OCI-LY3 (cell line): ENCODE data around the gene BCL2L12.

Experiments used
- H2AFZ ChIP-seq: fragments of 200-600, 300-600 bp; shearing (Covaris generic); 2 replicates; pipeline ENCODE4 v1.6.0; 2014; ENCODE audit warnings: antibody characterized with exemption, low read depth, low read length
- H3K27ac ChIP-seq: fragments of 200-600, 300-600 bp; sonication (generic); 2 replicates; pipeline ENCODE4 v1.5.1; 2014; ENCODE audit warnings: mild to moderate bottlenecking, low read length, moderate library complexity, mixed read lengths
- H3K27me3 ChIP-seq: fragments of 200-600, 300-600 bp; sonication (generic); 2 replicates; pipeline ENCODE4 v1.6.1; 2014; ENCODE audit warnings: low read depth, low read length, mixed read lengths
- H3K36me3 ChIP-seq: fragments of 200-600, 300-600 bp; sonication (generic); replicated peaks from 2 replicates; pipeline ENCODE3; 2014; ENCODE audit warnings: low read depth, low read length, mixed read lengths
- H3K4me1 ChIP-seq: fragments of 300-600, 200-600 bp; sonication (generic); 2 replicates; pipeline ENCODE4 v1.6.1; 2014; ENCODE audit warnings: low read length, mixed read lengths
- H3K4me2 ChIP-seq: fragments of 200-600, 300-600 bp; sonication (generic); 2 replicates; pipeline ENCODE4 v1.6.1; 2014; ENCODE audit warnings: low read length, mixed read lengths
- H3K4me3 ChIP-seq: fragments of 300-600, 200-600 bp; sonication (generic); 2 replicates; pipeline ENCODE4 v1.5.1; 2014; ENCODE audit warnings: antibody characterized with exemption, mild to moderate bottlenecking, low read length, moderate library complexity
- H3K79me2 ChIP-seq: fragments of 300-600, 200-600 bp; shearing (Covaris generic); 2 replicates; pipeline ENCODE4 v1.6.1; 2014; ENCODE audit warnings: mild to moderate bottlenecking, low read length, mixed read lengths
- H3K9ac ChIP-seq: fragments of 300-600, 200-600 bp; shearing (Covaris generic); 2 replicates; pipeline ENCODE4 v1.6.0; 2014; ENCODE audit warnings: mild to moderate bottlenecking, low read length, moderate library complexity
- H3K9me3 ChIP-seq: fragments of 200-600, 300-600 bp; shearing (Covaris generic); 2 replicates; pipeline ENCODE4 v1.6.1; 2014; ENCODE audit warnings: low read length, mixed read lengths; ENCODE audit not compliant: insufficient read depth
- H4K20me1 ChIP-seq: fragments of 200-600, 300-600 bp; sonication (generic); 2 replicates; pipeline ENCODE4 v1.6.1; 2016; ENCODE audit warnings: low read length, mixed read lengths; ENCODE audit not compliant: insufficient read depth
- CTCF ChIP-seq: fragments of 200-600, 300-600 bp; sonication (generic); IDR thresholded peaks from 2 replicates; pipeline ENCODE4 v1.5.1; 2014; ENCODE audit warnings: antibody characterized with exemption, low read length, low read depth
- EZH2phosphoT487 ChIP-seq: fragments of 200-600 bp; shearing (Covaris generic); IDR thresholded peaks from 2 replicates; pipeline ENCODE4 v1.6.1; 2018; ENCODE audit warnings: antibody characterized with exemption, mixed run types, low read depth

Gene BCL2L12

DNA sequence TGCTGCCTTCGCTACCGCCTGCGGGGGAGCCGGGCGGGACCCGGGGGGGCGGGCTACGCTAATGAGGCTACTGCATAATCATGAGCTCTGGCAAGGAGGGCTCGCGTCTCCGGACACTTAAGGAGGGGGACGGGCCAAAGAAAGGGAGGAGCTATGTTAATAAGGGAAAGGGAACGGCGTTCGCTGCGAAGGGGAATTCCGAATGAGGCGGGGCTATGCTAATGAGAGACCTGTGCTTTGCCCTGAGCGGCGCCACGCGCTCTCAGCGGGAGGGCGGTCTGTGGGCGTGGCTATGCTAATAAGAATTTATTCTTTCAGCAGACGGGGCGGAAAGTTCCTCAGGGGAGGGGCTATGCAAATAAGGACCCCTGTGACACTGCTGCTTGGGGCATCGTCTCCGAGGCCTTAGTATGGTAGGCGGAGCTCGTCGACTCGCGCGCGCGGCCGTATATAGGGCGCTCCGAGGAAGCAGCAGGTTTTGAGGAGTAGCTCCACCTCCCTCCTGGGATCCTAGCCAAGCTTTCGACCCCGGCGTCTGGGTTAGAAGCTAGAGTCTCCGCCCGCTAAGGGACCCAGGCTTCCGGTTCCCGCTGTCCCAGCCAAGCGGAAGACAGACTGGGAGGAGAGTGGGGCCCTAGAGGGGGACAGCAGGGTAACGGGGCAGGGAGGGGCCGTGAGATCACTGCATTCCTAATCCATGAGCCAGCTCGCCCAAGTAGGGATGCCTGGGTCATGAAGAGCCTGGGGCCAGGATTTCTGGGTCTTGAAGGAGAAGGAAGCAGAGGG, 25.4 kb upstream of the BCL2L12 start, which contains the start of gene RRAS:
Gene RRAS (minus strand): TSS at position 31 of the 786 bp plus-strand sequence. CDS start 45 bp downstream, outside the sequence.
- peaks cover 5% of the 10 kb centered on the region for H3K36me3 ChIP-seq
- peak within 1 kb of the TSS; percentile 98 for H3K9ac ChIP-seq
- H3K9me3 ChIP-seq, result no peaks in the 10 kb centered on the region
- peaks cover 15% of the 10 kb centered on the region for H3K4me1 ChIP-seq
- peaks cover 8% of the 10 kb centered on the region for H3K27me3 ChIP-seq
- no peak for TF ChIP-seq EZH2phosphoT487
- TF ChIP-seq CTCF, result no peak
- peak within 1 kb of the TSS; percentile 93 for H3K4me3 ChIP-seq
- peaks cover 3% of the 10 kb centered on the region; the same call in 1 of the 2 replicates for H4K20me1 ChIP-seq
- H2AFZ ChIP-seq, result peak within 1 kb of the TSS; percentile 3; the same call in 1 of the 2 replicates
- peaks cover 37% of the 10 kb centered on the region for H3K79me2 ChIP-seq
- H3K27ac ChIP-seq, result peak within 1 kb of the TSS; percentile 91
- H3K4me2 ChIP-seq, result peak within 1 kb of the TSS; percentile 86

DNA sequence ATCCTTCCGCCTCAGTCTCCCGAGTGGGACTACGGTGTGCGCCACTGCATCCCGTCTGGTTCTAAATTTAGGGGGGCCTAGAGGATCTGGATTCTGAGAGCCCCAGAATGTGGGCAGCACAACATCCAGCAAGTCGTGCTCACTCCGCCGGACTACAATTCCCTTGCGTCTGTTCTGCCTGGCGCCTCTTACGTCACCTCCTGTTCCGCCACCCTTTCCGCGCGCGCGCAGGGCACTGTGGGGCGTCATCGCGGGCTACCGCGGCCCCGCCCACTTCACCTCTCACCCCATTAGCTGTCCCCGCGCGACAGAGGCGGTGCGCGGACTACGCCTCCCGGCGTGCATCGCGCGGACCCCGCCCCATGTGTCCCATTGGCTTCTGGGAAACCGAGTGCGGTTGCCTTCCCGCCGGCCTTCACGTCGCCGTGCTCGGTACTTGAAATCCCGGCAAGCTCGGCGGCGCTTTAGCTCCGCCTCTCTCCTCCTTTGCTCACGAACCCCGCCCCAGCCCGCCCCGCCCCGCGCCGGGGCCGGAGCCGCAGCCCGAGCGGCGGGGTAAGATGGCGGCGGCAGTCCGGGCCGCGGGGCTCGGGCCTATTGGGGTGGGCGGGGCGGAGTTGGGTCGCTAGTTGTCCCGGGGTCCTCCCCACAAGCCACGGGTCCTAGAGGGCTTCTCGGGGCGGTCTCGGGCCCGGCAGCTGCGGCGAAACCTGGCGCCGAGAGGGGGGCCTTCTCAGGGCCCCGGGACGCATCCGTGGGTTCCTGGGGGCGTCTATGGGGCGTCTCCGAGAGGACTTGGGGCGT, 23.8 kb upstream of the BCL2L12 start, which contains the start of gene SCAF1:
Gene SCAF1 (plus strand): TSS at position 522 of the 804 bp plus-strand sequence. CDS start 2,818 bp downstream, outside the sequence.
- peak within 1 kb of the TSS; percentile 91 for H3K27ac ChIP-seq
- no peak within 1 kb of the TSS for H2AFZ ChIP-seq

GRCh38 chr19:49642492-49643035, 23.2 kb upstream of the BCL2L12 start:
- Histone ChIP-seq H3K9ac (peak overlapping the region; percentile 99), H3K27me3 (peaks cover 8% of the 10 kb centered on the region), H3K4me2 (peak overlapping the region; percentile 82), H3K36me3 (peaks cover 14% of the 10 kb centered on the region), H4K20me1 (peaks cover 3% of the 10 kb centered on the region; the same call in 1 of the 2 replicates), H3K9me3 (no peaks in the 10 kb centered on the region), H3K27ac (peak overlapping the region; percentile 65), H2AFZ (no peak overlapping the region), H3K4me3 (peak overlapping the region; percentile 92), H3K79me2 (peaks cover 58% of the 10 kb centered on the region), H3K4me1 (peaks cover 15% of the 10 kb centered on the region)
- no peak for TF ChIP-seq EZH2phosphoT487
- no peak for TF ChIP-seq CTCF

More for the DNA sequence above, 23.8 kb upstream of the BCL2L12 start, which contains the start of gene SCAF1:
- Histone ChIP-seq H3K4me3 (peak within 1 kb of the TSS; percentile 93), H3K9ac (peak within 1 kb of the TSS; percentile 99), H3K4me2 (peak within 1 kb of the TSS; percentile 82), H3K36me3 (peaks cover 10% of the 10 kb centered on the region), H3K27me3 (peaks cover 8% of the 10 kb centered on the region), H3K4me1 (peaks cover 15% of the 10 kb centered on the region), H4K20me1 (peaks cover 3% of the 10 kb centered on the region; the same call in 1 of the 2 replicates), H3K79me2 (peaks cover 52% of the 10 kb centered on the region), H3K9me3 (no peaks in the 10 kb centered on the region)
- no peak for TF ChIP-seq EZH2phosphoT487
- TF ChIP-seq CTCF, result no peak
